HepG2 (cell line): ENCODE results near the gene KRTAP5-6. TPM values are rescaled to one million over a fixed set of nuclear protein-coding genes. Genes with fewer than 3 reads are reported as not detected.

Experiments used
- ATAC-seq: fragments of 200-7000 bp; cut with Tn5 transposase; 3 replicates; pipeline ENCODE4 v1.9.1; 2020; ENCODE audit warnings: mild to moderate bottlenecking, moderate library complexity
- BruUV-seq: library from RNA; stranded (reverse); fragments of 400-500 nt; replicated peaks from 2 replicates; lab custom pipeline; 2021; lab: Mats Ljungman, UMichigan
- CTCF ChIA-PET: fragments of 300-600 bp; formaldehyde crosslinking; extraction: SDS; loops from one replicate; lab custom pipeline; 2021; ENCODE audit warnings: low total read pairs, inconsistent platforms, low intra/inter-chr PET ratio; lab: Yijun Ruan, JAX
- POLR2A ChIA-PET: fragments of 350-600 bp; sonication (Branson Sonifier 250); formaldehyde crosslinking; loops from one replicate; lab custom pipeline; 2020; ENCODE audit warnings: antibody characterized with exemption, inconsistent platforms; lab: Yijun Ruan, JAX
- DNase-seq: peaks from one replicate; pipeline ENCODE4 v3.0.0-alpha.2; 2015; ENCODE audit warnings: low spot score
- FAIRE-seq: peaks from 3 replicates; lab custom pipeline; 2011; peaks lifted over from hg19 to GRCh38; lab: Jason Lieb, UNC
- H2AFZ ChIP-seq: one replicate; pipeline ENCODE4 v1.6.1; 2011; ENCODE audit warnings: low read length, inconsistent platforms
- H3K27ac ChIP-seq: fragments of 300-600 bp; 3 replicates; pipeline ENCODE4 v1.8.0; 2011; ENCODE audit warnings: mixed run types, mild to moderate bottlenecking, mixed read lengths, low read length, inconsistent platforms; ENCODE audit not compliant: insufficient read depth; ENCODE audit errors: extremely low read length
- H3K27me3 ChIP-seq, 2 experiments: fragments of 200-600 bp in 1 of 2; 2 replicates in 1 of 2; 3 replicates in 1 of 2; pipeline versions ENCODE4 v1.6.0 to v1.8.0; 2011; ENCODE audit warnings: low read length in 2 of 2, mild to moderate bottlenecking in 2 of 2, moderate library complexity in 2 of 2, inconsistent platforms in 1 of 2; ENCODE audit not compliant: insufficient read depth in 2 of 2, control insufficient read depth in 1 of 2
- H3K36me3 ChIP-seq, 2 experiments: fragments of 200-600 bp in 1 of 2; replicated peaks in 1 of 2; 2 replicates in 1 of 2; 3 replicates in 1 of 2; pipeline versions ENCODE4 v1.5.1 to v1.8.0; 2011; ENCODE audit warnings: low read length in 2 of 2, inconsistent platforms in 1 of 2; ENCODE audit not compliant: insufficient read depth in 2 of 2, control insufficient read depth in 1 of 2
- H3K4me1 ChIP-seq: 2 replicates; pipeline ENCODE4 v1.5.1; 2012; ENCODE audit warnings: low read length, inconsistent platforms; ENCODE audit not compliant: insufficient read depth
- H3K4me2 ChIP-seq: 2 replicates; pipeline ENCODE4 v1.6.0; 2011; ENCODE audit warnings: low read depth, low read length, inconsistent platforms
- H3K4me3 ChIP-seq, 3 experiments: fragments of 200-600 bp in 1 of 3; sonication (generic), shearing (Covaris generic) in 1 of 3; replicated peaks in 1 of 3; 2 replicates each; pipeline ENCODE4 v1.5.1; 2011 to 2016; ENCODE audit warnings: low read length in 3 of 3, inconsistent platforms in 2 of 3, low read depth in 2 of 3, mild to moderate bottlenecking in 2 of 3, control low read depth in 1 of 3, mixed read lengths in 1 of 3; ENCODE audit not compliant: insufficient read depth in 1 of 3
- H3K79me2 ChIP-seq: one replicate; pipeline ENCODE4 v1.6.1; 2011; ENCODE audit warnings: low read length, inconsistent platforms; ENCODE audit not compliant: insufficient read depth
- H3K9ac ChIP-seq: 2 replicates; pipeline ENCODE4 v1.6.0; 2011; ENCODE audit warnings: mild to moderate bottlenecking, low read depth, low read length, inconsistent platforms; ENCODE audit not compliant: insufficient read depth
- H3K9me3 ChIP-seq: 2 replicates; pipeline ENCODE4 v1.5.1; 2012; ENCODE audit warnings: mild to moderate bottlenecking, low read length
- H4K20me1 ChIP-seq: 2 replicates; pipeline ENCODE4 v1.6.0; 2011; ENCODE audit warnings: inconsistent platforms, mild to moderate bottlenecking, low read length, moderate library complexity; ENCODE audit not compliant: insufficient read depth
- FOXK2 ChIP-seq: fragments of 450-650 bp; IDR thresholded peaks from 2 replicates; pipeline ENCODE4 v1.6.1; 2016
- GABPA ChIP-seq, 2 experiments: IDR thresholded peaks; 2 replicates each; pipeline ENCODE4 v1.6.1; 2011 to 2016; ENCODE audit warnings: low read depth in 2 of 2, low read length in 1 of 2, missing biosample characterization in 1 of 2, missing genetic modification characterization in 1 of 2
- MYNN ChIP-seq: sonication (generic); formaldehyde crosslinking; IDR thresholded peaks from 2 replicates; pipeline ENCODE4 v1.4.0; 2020; ENCODE audit warnings: mild to moderate bottlenecking, low read depth, missing genetic modification reagents
- PAX8 ChIP-seq: sonication (generic); formaldehyde crosslinking; IDR thresholded peaks from 2 replicates; pipeline ENCODE4 v1.8.0; 2022; ENCODE audit warnings: mild to moderate bottlenecking, missing genetic modification reagents, borderline replicate concordance
- SIN3B ChIP-seq: fragments of 150-350 bp; IDR thresholded peaks from 2 replicates; pipeline ENCODE4 v1.6.1; 2014; ENCODE audit warnings: low read length
- SMARCC2 ChIP-seq: fragments of 450-650 bp; IDR thresholded peaks from 2 replicates; pipeline ENCODE4 v1.6.1; 2017; ENCODE audit warnings: antibody characterized with exemption, mild to moderate bottlenecking
- ZBTB3 ChIP-seq: sonication (generic); formaldehyde crosslinking; IDR thresholded peaks from 2 replicates; pipeline ENCODE4 v1.4.0; 2020; ENCODE audit warnings: low read depth, mild to moderate bottlenecking, moderate library complexity, missing genetic modification reagents, borderline replicate concordance
- ZBTB4 ChIP-seq: sonication (generic); formaldehyde crosslinking; IDR thresholded peaks from 2 replicates; pipeline ENCODE4 v1.4.0; 2020; ENCODE audit warnings: missing genetic modification reagents, mild to moderate bottlenecking, borderline replicate concordance
- ZBTB8A ChIP-seq: sonication (generic); formaldehyde crosslinking; IDR thresholded peaks from 2 replicates; pipeline ENCODE4 v1.4.0; 2020; ENCODE audit warnings: mild to moderate bottlenecking, low read depth, missing genetic modification reagents, borderline replicate concordance
- ZNF282 ChIP-seq: fragments of 450-650 bp; IDR thresholded peaks from 2 replicates; pipeline ENCODE4 v1.6.1; 2018; ENCODE audit not compliant: partially characterized antibody
- ZNF33A ChIP-seq: sonication (generic); formaldehyde crosslinking; IDR thresholded peaks from 2 replicates; pipeline ENCODE4 v1.5.1; 2020; ENCODE audit warnings: missing genetic modification reagents, mild to moderate bottlenecking, moderate library complexity, borderline replicate concordance
- ZNF552 ChIP-seq: sonication (generic); formaldehyde crosslinking; IDR thresholded peaks from 2 replicates; pipeline ENCODE4 v1.9.0; 2022; ENCODE audit warnings: missing genetic modification reagents, mild to moderate bottlenecking, borderline replicate concordance
- ZNF768 ChIP-seq: sonication (generic); formaldehyde crosslinking; IDR thresholded peaks from 2 replicates; pipeline ENCODE4 v1.4.0; 2020; ENCODE audit warnings: missing genetic modification reagents
- WGBS: methylation state at CpG from one replicate; pipeline ENCODE4 v1.1.6; 2017; ENCODE audit warnings: low lambda C conversion rate; 5-methylcytosine and 5-hydroxymethylcytosine counted together
- in situ Hi-C: cut with HindIII; loops from 2 replicates; pipeline ENCODE4 v1.10.0; 2017; ENCODE audit warnings: low pct_unique_long_range_greater_than_20kb; ENCODE audit not compliant: extremely low pct_ligation_motif_present
- intact Hi-C: fragments of 100-400 bp; cut with micrococcal nuclease; formaldehyde crosslinking; loops from one replicate; pipeline ENCODE4 v1.10.0; 2022; ENCODE audit not compliant: unreplicated experiment
- polyA plus RNA-seq, 8 experiments: library from polyadenylated mRNA; depleted of rRNA in 3 of 8; stranded (reverse) in 7 of 8; unstranded in 1 of 8; fragments of >200 nt; fragmentation: Illumina TruSeq in 4 of 8; extraction: Trizol in 4 of 8; gene quantifications; 2 replicates each; pipeline versions ENCODE4 v1.2.1 to v1.2.3, GENCODE V29; 2011 to 2016; ENCODE audit warnings: low read depth in 4 of 8, missing spikeins in 1 of 8, mixed read lengths in 1 of 8; ENCODE audit not compliant: insufficient read depth in 1 of 8
- total RNA-seq, 5 experiments: library from RNA; depleted of rRNA; stranded (reverse); fragments of >200 nt; fragmentation: Illumina TruSeq; extraction: Trizol; gene quantifications; 2 replicates each; pipeline ENCODE4 v1.2.3, GENCODE V29; 2016; ENCODE audit warnings: low read depth in 1 of 5
- TF ChIP-seq, protein P1 (sequence below): sonication (generic); formaldehyde crosslinking; IDR thresholded peaks from 2 replicates; pipeline ENCODE4 v1.8.1; 2022; ENCODE audit warnings: low read depth, mild to moderate bottlenecking, missing genetic modification reagents
- TF ChIP-seq, protein P2 (sequence below), 2 experiments: sonication (generic) in 1 of 2; formaldehyde crosslinking in 1 of 2; IDR thresholded peaks; 2 replicates each; pipeline versions ENCODE4 v1.5.1 to v1.6.1; 2011 to 2020; ENCODE audit warnings: borderline replicate concordance in 1 of 2, low read depth in 1 of 2, low read length in 1 of 2, mild to moderate bottlenecking in 1 of 2, missing genetic modification reagents in 1 of 2, moderate library complexity in 1 of 2

Gene KRTAP5-6
- total and polyA plus RNA-seq, 2 of the 13 experiments (the other 11 are each of a cell fraction or from before 2014, with no cell fraction given): not detected

DNA sequence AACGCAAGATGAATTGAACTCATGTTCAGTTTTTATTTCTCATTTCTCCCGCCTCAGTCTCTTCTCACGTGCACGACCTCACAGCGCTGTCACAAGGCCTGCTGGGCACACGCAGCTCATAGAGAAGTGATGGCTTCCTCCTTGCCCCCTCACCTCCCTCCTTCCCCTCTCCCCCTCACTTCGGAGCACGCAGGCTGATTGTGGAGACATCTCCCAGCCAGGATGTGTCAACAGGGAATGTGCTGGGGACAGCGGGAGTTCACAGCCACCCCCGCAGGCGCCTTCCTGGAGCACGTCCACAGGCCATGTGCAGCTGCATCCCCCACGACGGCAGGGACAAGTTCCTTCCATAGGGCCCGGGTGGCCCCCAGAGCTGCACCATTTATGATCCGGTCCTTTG is 29.1 kb upstream of the KRTAP5-6 start (continued):
- TF ChIP-seq, protein P1, sequence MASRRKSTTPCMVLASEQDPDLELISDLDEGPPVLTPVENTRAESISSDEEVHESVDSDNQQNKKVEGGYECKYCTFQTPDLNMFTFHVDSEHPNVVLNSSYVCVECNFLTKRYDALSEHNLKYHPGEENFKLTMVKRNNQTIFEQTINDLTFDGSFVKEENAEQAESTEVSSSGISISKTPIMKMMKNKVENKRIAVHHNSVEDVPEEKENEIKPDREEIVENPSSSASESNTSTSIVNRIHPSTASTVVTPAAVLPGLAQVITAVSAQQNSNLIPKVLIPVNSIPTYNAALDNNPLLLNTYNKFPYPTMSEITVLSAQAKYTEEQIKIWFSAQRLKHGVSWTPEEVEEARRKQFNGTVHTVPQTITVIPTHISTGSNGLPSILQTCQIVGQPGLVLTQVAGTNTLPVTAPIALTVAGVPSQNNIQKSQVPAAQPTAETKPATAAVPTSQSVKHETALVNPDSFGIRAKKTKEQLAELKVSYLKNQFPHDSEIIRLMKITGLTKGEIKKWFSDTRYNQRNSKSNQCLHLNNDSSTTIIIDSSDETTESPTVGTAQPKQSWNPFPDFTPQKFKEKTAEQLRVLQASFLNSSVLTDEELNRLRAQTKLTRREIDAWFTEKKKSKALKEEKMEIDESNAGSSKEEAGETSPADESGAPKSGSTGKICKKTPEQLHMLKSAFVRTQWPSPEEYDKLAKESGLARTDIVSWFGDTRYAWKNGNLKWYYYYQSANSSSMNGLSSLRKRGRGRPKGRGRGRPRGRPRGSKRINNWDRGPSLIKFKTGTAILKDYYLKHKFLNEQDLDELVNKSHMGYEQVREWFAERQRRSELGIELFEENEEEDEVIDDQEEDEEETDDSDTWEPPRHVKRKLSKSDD (CRISPR knock-in tag): no peak
- TF ChIP-seq ZNF282: no peak
- TF ChIP-seq, protein P2, sequence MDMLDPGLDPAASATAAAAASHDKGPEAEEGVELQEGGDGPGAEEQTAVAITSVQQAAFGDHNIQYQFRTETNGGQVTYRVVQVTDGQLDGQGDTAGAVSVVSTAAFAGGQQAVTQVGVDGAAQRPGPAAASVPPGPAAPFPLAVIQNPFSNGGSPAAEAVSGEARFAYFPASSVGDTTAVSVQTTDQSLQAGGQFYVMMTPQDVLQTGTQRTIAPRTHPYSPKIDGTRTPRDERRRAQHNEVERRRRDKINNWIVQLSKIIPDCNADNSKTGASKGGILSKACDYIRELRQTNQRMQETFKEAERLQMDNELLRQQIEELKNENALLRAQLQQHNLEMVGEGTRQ (IDR thresholded peaks at IDR 0.05; ENCODE audit: low read depth, low read length): no peak
- TF ChIP-seq, protein P2 (CRISPR knock-in tag; IDR thresholded peaks at IDR 0.05; ENCODE audit: borderline replicate concordance): no peak
- TF ChIP-seq MYNN: no peak
- TF ChIP-seq ZNF552 (CRISPR knock-in tag): no peak
- no peak for TF ChIP-seq PAX8 (CRISPR knock-in tag)
- no peak for TF ChIP-seq SIN3B
- TF ChIP-seq, all 625 proteins: peak for 16

- BruUV-seq: no TSS peak
- H3K4me1 ChIP-seq: peaks cover 54% of the 10 kb centered on the region
- no peaks in the 10 kb centered on the region for H3K36me3 ChIP-seq
- in situ Hi-C loops (no loop called here), intact Hi-C loops (no loop called here)
- POLR2A ChIA-PET: no interaction called here
- no peak overlapping the region for H3K4me3 ChIP-seq
- H4K20me1 ChIP-seq: no peaks in the 10 kb centered on the region
- no peak overlapping the region for H3K27ac ChIP-seq
- CTCF ChIA-PET: no interaction called here
- no peaks in the 10 kb centered on the region for H3K79me2 ChIP-seq
- H3K9me3 ChIP-seq: no peaks in the 10 kb centered on the region
- WGBS: 90% methylated on average over 13 of the region's 13 CpGs
- no peak overlapping the region for H3K4me2 ChIP-seq
- no peak overlapping the region for H2AFZ ChIP-seq
- H3K9ac ChIP-seq: no peak overlapping the region
- no peaks in the 10 kb centered on the region for H3K27me3 ChIP-seq
- DNase-seq (no peak), FAIRE-seq (no peak), ATAC-seq (no peak)
- TF ChIP-seq SMARCC2: no peak
- no peak for TF ChIP-seq ZNF33A (CRISPR knock-in tag)
- TF ChIP-seq ZBTB3 (CRISPR knock-in tag): no peak
- no peak for TF ChIP-seq ZNF768 (CRISPR knock-in tag)
- no peak for TF ChIP-seq ZBTB4 (CRISPR knock-in tag)
- TF ChIP-seq GABPA (IDR thresholded peaks at IDR 0.05; ENCODE audit: low read depth, low read length): no peak
- TF ChIP-seq GABPA (CRISPR knock-in tag; IDR thresholded peaks at IDR 0.05; ENCODE audit: low read depth): no peak
- TF ChIP-seq ZBTB8A: no peak
- TF ChIP-seq FOXK2: no peak
Observed at GRCh38 chr11:1668911-1669473, 28.0 kb upstream of the KRTAP5-6 start.
